Peyer's patch (tissue), 4 donors: Measurements from ENCODE around the gene FOXO1. TPM values are rescaled to one million over a fixed set of nuclear protein-coding genes. Genes with fewer than 3 reads are reported as not detected.
A peak's percentile ranks its signal among the peaks of the same experiment; 100 is the strongest.

Experiments
- DNase-seq, 3 donors: peaks; one replicate each; pipeline ENCODE4 v3.0.0-alpha.2; 2017 to 2019
- H3K27ac ChIP-seq, 4 donors: fragments of 200-600 bp; sonication (generic); one replicate each; pipeline ENCODE4 v1.5.1; 2016 to 2019
- H3K27me3 ChIP-seq, 2 donors: fragments of 200-600 bp; sonication (generic); one replicate each; pipeline ENCODE4 v1.5.1; 2019
- H3K36me3 ChIP-seq, 3 donors: fragments of 200-600 bp; sonication (generic); one replicate each; pipeline ENCODE4 v1.5.1; 2016 to 2019
- H3K4me1 ChIP-seq, 4 donors: fragments of 200-600 bp; sonication (generic); one replicate each; pipeline ENCODE4 v1.5.1; 2016 to 2019
- H3K4me3 ChIP-seq, 4 donors: fragments of 200-600 bp; sonication (generic); 1 replicate in 3 of 4; 2 replicates in 1 of 4; pipeline ENCODE4 v1.5.1; 2016 to 2019; ENCODE audit warnings: mild to moderate bottlenecking in 1 of 4
- H3K9me3 ChIP-seq, 4 donors: fragments of 200-600 bp; sonication (generic); one replicate each; pipeline ENCODE4 v1.5.1; 2016 to 2019; ENCODE audit warnings: mild to moderate bottlenecking in 1 of 4
- POLR2A ChIP-seq, 2 donors: fragments of 450-650 bp; IDR thresholded peaks; one replicate each; pipeline ENCODE4 v1.5.1; 2017; ENCODE audit warnings: antibody characterized with exemption in 2 of 2, mild to moderate bottlenecking in 2 of 2, moderate library complexity in 2 of 2
- total RNA-seq, 4 donors: library from RNA; depleted of rRNA; stranded (reverse); fragments of >200 nt; gene quantifications; one replicate each; pipeline ENCODE4 v1.1.0, GENCODE V29; 2016
- TF ChIP-seq, protein P1 (sequence below), 6 experiments: fragments of 450-650 bp in 4 of 6; fragments of 200-600 bp in 2 of 6; sonication (generic) in 1 of 6; IDR thresholded peaks; one replicate each; pipeline ENCODE4 v1.5.1; 2017 to 2019; ENCODE audit warnings: antibody characterized with exemption in 6 of 6, mild to moderate bottlenecking in 3 of 6, moderate library complexity in 1 of 6

Gene FOXO1
- total RNA-seq, 4 donors from 2014 or later = 22.2 to 32.2 (median 26.8) TPM

DNA sequence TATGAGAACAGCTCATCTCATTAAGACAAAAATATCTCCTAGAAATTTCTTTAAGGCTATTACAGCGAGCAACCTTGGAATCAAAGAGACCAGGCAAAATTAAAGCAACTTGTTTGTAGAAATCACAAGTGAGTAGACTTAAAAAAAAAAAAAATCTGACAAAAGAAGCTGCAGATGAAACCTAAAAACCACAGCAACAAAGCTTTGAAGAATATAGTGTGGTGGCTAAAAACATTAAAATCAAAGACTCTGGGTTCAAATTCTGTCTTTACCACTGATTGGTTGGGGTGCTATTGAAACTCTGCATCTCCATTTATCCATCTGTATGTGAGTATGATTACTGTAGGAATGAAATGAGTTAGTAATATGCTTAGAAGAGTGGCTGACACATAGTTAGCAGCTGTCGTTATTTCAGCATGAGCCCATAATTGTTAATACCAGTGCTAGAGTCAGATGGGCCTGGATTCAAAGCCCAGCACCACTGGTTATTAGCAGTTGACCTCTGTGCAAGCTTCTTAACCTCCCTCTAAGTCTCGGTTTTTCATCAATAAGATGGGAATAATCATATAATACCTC is 157.6 kb downstream of the FOXO1 start:
- Histone ChIP-seq H3K36me3 (no peaks in the 10 kb centered on the region), H3K4me1 (no peaks in the 10 kb centered on the region), H3K9me3 (no peaks in the 10 kb centered on the region), H3K4me3 (no peak overlapping the region), H3K27me3 (no peaks in the 10 kb centered on the region), H3K27ac (no peak overlapping the region)
- DNase-seq = no peak
- TF ChIP-seq POLR2A (IDR thresholded peaks at IDR 0.05) = no peak
- TF ChIP-seq, protein P1, sequence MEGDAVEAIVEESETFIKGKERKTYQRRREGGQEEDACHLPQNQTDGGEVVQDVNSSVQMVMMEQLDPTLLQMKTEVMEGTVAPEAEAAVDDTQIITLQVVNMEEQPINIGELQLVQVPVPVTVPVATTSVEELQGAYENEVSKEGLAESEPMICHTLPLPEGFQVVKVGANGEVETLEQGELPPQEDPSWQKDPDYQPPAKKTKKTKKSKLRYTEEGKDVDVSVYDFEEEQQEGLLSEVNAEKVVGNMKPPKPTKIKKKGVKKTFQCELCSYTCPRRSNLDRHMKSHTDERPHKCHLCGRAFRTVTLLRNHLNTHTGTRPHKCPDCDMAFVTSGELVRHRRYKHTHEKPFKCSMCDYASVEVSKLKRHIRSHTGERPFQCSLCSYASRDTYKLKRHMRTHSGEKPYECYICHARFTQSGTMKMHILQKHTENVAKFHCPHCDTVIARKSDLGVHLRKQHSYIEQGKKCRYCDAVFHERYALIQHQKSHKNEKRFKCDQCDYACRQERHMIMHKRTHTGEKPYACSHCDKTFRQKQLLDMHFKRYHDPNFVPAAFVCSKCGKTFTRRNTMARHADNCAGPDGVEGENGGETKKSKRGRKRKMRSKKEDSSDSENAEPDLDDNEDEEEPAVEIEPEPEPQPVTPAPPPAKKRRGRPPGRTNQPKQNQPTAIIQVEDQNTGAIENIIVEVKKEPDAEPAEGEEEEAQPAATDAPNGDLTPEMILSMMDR (IDR thresholded peaks at IDR 0.05) = no peak

DNA sequence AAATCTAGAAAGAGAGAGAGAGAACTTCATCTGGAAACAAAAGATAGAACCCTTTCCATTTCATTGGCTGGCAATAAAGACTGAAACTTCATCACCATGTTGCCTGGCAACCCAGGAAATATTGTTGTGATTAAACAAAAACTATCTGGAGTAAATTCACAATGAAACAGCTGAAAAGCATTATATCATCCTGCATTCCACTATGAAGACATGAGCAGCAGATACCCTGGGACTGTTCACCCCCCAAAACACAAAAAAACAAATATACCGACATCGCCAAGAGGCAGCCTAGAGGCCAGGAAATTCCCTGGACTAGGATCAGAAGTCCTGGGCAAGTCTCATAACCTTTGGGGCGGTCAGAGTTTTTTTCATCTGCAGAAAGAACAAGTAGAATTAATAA is 158.3 kb downstream of the FOXO1 start:
- Histone ChIP-seq H3K36me3 (no peaks in the 10 kb centered on the region), H3K9me3 (no peaks in the 10 kb centered on the region), H3K4me3 (no peak overlapping the region), H3K27me3 (no peaks in the 10 kb centered on the region), H3K4me1 (no peaks in the 10 kb centered on the region), H3K27ac (peak overlapping the region in 1 of 4 donors; percentile 33)
- no peak for DNase-seq
- TF ChIP-seq POLR2A (IDR thresholded peaks at IDR 0.05) = no peak
- TF ChIP-seq, protein P1 (IDR thresholded peaks at IDR 0.05) = no peak

DNA sequence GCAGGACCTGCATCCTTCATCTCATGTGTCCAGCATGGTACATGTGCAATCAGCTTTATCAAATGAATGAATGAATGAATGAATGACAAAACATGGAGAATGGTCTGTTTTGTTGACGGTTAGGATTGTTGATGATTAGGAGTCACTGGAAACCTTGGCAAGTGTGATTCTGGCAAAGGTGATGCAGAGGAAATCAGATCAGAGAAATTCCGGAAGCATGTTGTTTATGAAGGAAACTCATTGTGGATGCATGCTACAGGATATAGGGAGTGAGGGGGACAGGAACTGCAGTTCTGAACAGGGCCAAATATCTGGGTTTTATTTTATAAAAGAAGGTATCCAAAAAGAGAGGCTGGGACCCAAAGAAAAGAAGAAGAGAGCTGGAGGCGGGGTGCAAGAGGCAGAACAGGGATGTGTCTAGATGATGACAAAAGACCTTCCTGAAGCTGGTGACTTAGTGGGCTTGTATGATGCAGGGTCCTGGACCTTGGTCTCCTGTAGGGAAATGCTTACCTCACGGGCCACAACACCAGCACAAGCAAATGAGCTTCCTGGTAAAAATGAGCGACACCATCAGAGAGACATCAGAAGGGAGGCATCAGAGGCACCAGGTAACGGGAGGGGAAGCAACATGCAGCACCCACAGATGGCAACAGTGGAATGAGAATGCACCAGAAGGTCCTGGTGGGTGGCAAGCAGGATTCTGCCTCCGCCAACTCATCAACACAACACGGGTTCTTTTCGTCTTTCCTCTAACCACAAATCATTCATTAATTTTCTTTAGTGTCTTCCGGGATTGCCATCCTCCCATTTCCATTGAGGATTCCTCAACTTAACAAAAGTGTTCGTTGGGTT is 159.6 kb downstream of the FOXO1 start:
- no peak for TF ChIP-seq POLR2A (IDR thresholded peaks at IDR 0.05)
- TF ChIP-seq, protein P1 (IDR thresholded peaks at IDR 0.05) = no peak
- Histone ChIP-seq H3K4me1 (no peaks in the 10 kb centered on the region), H3K27me3 (no peaks in the 10 kb centered on the region), H3K27ac (no peak overlapping the region), H3K36me3 (no peaks in the 10 kb centered on the region), H3K9me3 (no peaks in the 10 kb centered on the region), H3K4me3 (no peak overlapping the region)
- DNase-seq = no peak

Other genes starting within 250 kb of the FOXO1 start
- 10 to 100 TPM; 12.4 to 26.8 (median 18.9) TPM for gene MRPS31, start 104.5 kb upstream of the FOXO1 start, total RNA-seq
- gene SLC25A15, start 123.0 kb upstream of the FOXO1 start, total RNA-seq = 10 to 100 TPM; 19.0 to 92.8 (median 75.5) TPM